SK-N-MC (cell line): ENCODE results near the gene SERPINI2.

Experiments
- FOXP2 ChIP-seq: optimal IDR thresholded peaks from 2 replicates; pipeline ENCODE3; 2011; ENCODE audit warnings: mild to moderate bottlenecking, moderate library complexity; ENCODE audit not compliant: insufficient read depth; ENCODE audit errors: extremely low read length, control extremely low read depth
- POLR2AphosphoS5 ChIP-seq: IDR thresholded peaks from 2 replicates; pipeline ENCODE4 v1.6.1; 2012; ENCODE audit warnings: mild to moderate bottlenecking, low read depth, low read length, borderline replicate concordance

- no peak for TF ChIP-seq POLR2AphosphoS5
- no peak for TF ChIP-seq FOXP2
These were observed 6.9 kb upstream of the SERPINI2 start for GRCh38 chr3:167480748-167481147.
